Activated CD4-positive, alpha-beta memory T cell treated with anti-CD3 and anti-CD28 coated beads for 36 hours (primary cell): ENCODE results near the gene SMPD1. TPM values are rescaled to one million over a fixed set of nuclear protein-coding genes. Genes with fewer than 3 reads are reported as not detected.

Experiments used
- CTCF ChIA-PET: fragments of 350-600 bp; sonication (Branson Sonifier 250); formaldehyde crosslinking; loops from one replicate; lab custom pipeline; 2021; ENCODE audit warnings: antibody characterized with exemption, inconsistent platforms; lab: Charles Lee
- POLR2A ChIA-PET: fragments of 350-600 bp; sonication (Branson Sonifier 250); formaldehyde crosslinking; loops from one replicate; lab custom pipeline; 2021; ENCODE audit warnings: antibody characterized with exemption; lab: Charles Lee
- DNase-seq: peaks from one replicate; pipeline ENCODE4 v3.0.0-alpha.2; 2020
- H3K27ac Mint-ChIP-seq: one replicate; pipeline ENCODE4 v1.8.0; 2021; ENCODE audit warnings: mixed read lengths
- H3K27me3 Mint-ChIP-seq: one replicate; pipeline ENCODE4 v1.8.0; 2021; ENCODE audit warnings: mixed read lengths
- H3K36me3 Mint-ChIP-seq: one replicate; pipeline ENCODE4 v1.8.0; 2021; ENCODE audit warnings: mixed read lengths
- H3K4me1 Mint-ChIP-seq: one replicate; pipeline ENCODE4 v1.8.0; 2021; ENCODE audit warnings: low read depth, mixed read lengths
- H3K4me3 Mint-ChIP-seq: one replicate; pipeline ENCODE4 v1.8.0; 2021; ENCODE audit warnings: mild to moderate bottlenecking, mixed read lengths
- H3K9me3 Mint-ChIP-seq: one replicate; pipeline ENCODE4 v1.8.0; 2021; ENCODE audit warnings: mixed read lengths
- intact Hi-C: fragments of 100-400 bp; cut with micrococcal nuclease; formaldehyde crosslinking; loops from one replicate; pipeline ENCODE4 v1.15.1; 2023
- total RNA-seq, 2 experiments: library from RNA; stranded (reverse); gene quantifications; one replicate each; pipeline ENCODE4 v1.2.3, GENCODE V29; 2021

Gene SMPD1
- total RNA-seq, 2 experiments from 2014 or later = 23.4 to 23.8 TPM

GRCh38 chr11:6360183-6360582 is 30.1 kb upstream of the SMPD1 start:
- Mint-ChIP-seq H3K4me1 (peaks cover 20% of the 10 kb centered on the region), H3K4me3 (no peak overlapping the region), H3K27ac (no peak overlapping the region), H3K27me3 (no peaks in the 10 kb centered on the region), H3K9me3 (no peaks in the 10 kb centered on the region), H3K36me3 (no peaks in the 10 kb centered on the region)
- DNase-seq = no peak
- ChIA-PET POLR2A (no interaction called here), CTCF (interaction anchor here (1.0 to 5.1 kb wide), 5 partner anchors 17 to 676 kb away, joined by 3 to 121 read pairs (median 5); partner anchors contain the start of gene TRIM5)
- intact Hi-C loops = no loop called here

- Mint-ChIP-seq H3K27ac (no peak overlapping the region), H3K27me3 (no peaks in the 10 kb centered on the region), H3K9me3 (no peaks in the 10 kb centered on the region), H3K36me3 (no peaks in the 10 kb centered on the region), H3K4me1 (peaks cover 9% of the 10 kb centered on the region), H3K4me3 (no peak overlapping the region)
- POLR2A ChIA-PET = interaction anchor here (1.3 kb wide), 1 partner anchor 11 kb away, joined by 6 read pairs; no protein-coding TSS in a partner anchor
- CTCF ChIA-PET = interaction anchor here (0.7 to 5.1 kb wide), 58 partner anchors 9 to 1237 kb away, joined by 3 to 121 read pairs (median 6); partner anchors contain the start of genes APBB1, CAVIN3, CCKBR and CNGA4
- intact Hi-C loops = no loop called here
- no peak for DNase-seq
Observed at GRCh38 chr11:6362185-6362872, 27.9 kb upstream of the SMPD1 start.

- Mint-ChIP-seq H3K27ac (no peak overlapping the region), H3K27me3 (no peaks in the 10 kb centered on the region), H3K4me3 (no peak overlapping the region), H3K4me1 (peaks cover 3% of the 10 kb centered on the region), H3K9me3 (no peaks in the 10 kb centered on the region), H3K36me3 (no peaks in the 10 kb centered on the region)
- peak; percentile 85 for DNase-seq
- intact Hi-C loops = no loop called here
- ChIA-PET CTCF (interaction anchor here (0.5 to 5.1 kb wide), 64 partner anchors 9 to 1561 kb away, joined by 3 to 121 read pairs (median 6); partner anchors contain the start of genes APBB1, CAVIN3, CCKBR and CNGA4), POLR2A (interaction anchor here (1.3 kb wide), 1 partner anchor 12 kb away, joined by 6 read pairs; no protein-coding TSS in a partner anchor)
Observed at GRCh38 chr11:6362873-6363678, 27.2 kb upstream of the SMPD1 start.

- Mint-ChIP-seq H3K27ac (no peak overlapping the region), H3K36me3 (no peaks in the 10 kb centered on the region), H3K27me3 (no peaks in the 10 kb centered on the region), H3K4me3 (no peak overlapping the region), H3K9me3 (no peaks in the 10 kb centered on the region), H3K4me1 (no peaks in the 10 kb centered on the region)
- ChIA-PET CTCF (interaction anchor here (0.7 to 1.1 kb wide), 3 partner anchors 12 to 67 kb away, joined by 3 to 4 read pairs (median 3); no protein-coding TSS in a partner anchor), POLR2A (no interaction called here)
- DNase-seq = no peak
- intact Hi-C loops = no loop called here
Observed at GRCh38 chr11:6365659-6366058, 24.6 kb upstream of the SMPD1 start.

GRCh38 chr11:6371825-6372224 is 18.4 kb upstream of the SMPD1 start:
- Mint-ChIP-seq H3K27ac (no peak overlapping the region), H3K4me3 (no peak overlapping the region), H3K27me3 (no peaks in the 10 kb centered on the region), H3K36me3 (no peaks in the 10 kb centered on the region), H3K9me3 (no peaks in the 10 kb centered on the region), H3K4me1 (peaks cover 4% of the 10 kb centered on the region)
- no peak for DNase-seq
- POLR2A ChIA-PET = interaction anchor here (0.6 kb wide), 1 partner anchor 325 kb away, joined by 3 read pairs; no protein-coding TSS in a partner anchor
- CTCF ChIA-PET = interaction anchor here (1.9 to 18.1 kb wide), 2 partner anchors 9 to 74 kb away, joined by 12 to 661 read pairs; partner anchors contain the start of gene HPX
- intact Hi-C loops = no loop called here

GRCh38 chr11:6377902-6378639 is 12.2 kb upstream of the SMPD1 start:
- no peaks in the 10 kb centered on the region for H3K9me3 Mint-ChIP-seq
- H3K27me3 Mint-ChIP-seq = no peaks in the 10 kb centered on the region
- DNase-seq = no peak
- intact Hi-C loops = loop anchor here (2.0 to 5.0 kb wide), 2 partner anchors 304 to 379 kb away; partner anchors contain the start of gene MRPL17
- peaks cover 23% of the 10 kb centered on the region for H3K4me1 Mint-ChIP-seq
- peak overlapping the region; percentile 25 for H3K27ac Mint-ChIP-seq
- no peaks in the 10 kb centered on the region for H3K36me3 Mint-ChIP-seq
- H3K4me3 Mint-ChIP-seq = no peak overlapping the region
- POLR2A ChIA-PET = interaction anchor here (1.3 to 2.2 kb wide), 5 partner anchors 13 to 66 kb away, joined by 3 to 14 read pairs (median 5); partner anchors contain the start of genes APBB1, HPX and SMPD1
- CTCF ChIA-PET = interaction anchor here (0.9 to 18.1 kb wide), 37 partner anchors 12 to 379 kb away, joined by 3 to 661 read pairs (median 10); partner anchors contain the start of genes APBB1, ARFIP2, HPX and SMPD1

GRCh38 chr11:6378640-6378989 is 11.7 kb upstream of the SMPD1 start:
- Mint-ChIP-seq H3K9me3 (no peaks in the 10 kb centered on the region), H3K27me3 (no peaks in the 10 kb centered on the region), H3K4me3 (no peak overlapping the region), H3K27ac (peak overlapping the region; percentile 25), H3K4me1 (peaks cover 23% of the 10 kb centered on the region), H3K36me3 (no peaks in the 10 kb centered on the region)
- POLR2A ChIA-PET = interaction anchor here (1.0 to 2.2 kb wide), 7 partner anchors 12 to 94 kb away, joined by 3 to 14 read pairs (median 4); partner anchors contain the start of genes APBB1, HPX and SMPD1
- no peak for DNase-seq
- CTCF ChIA-PET = interaction anchor here (0.6 to 18.1 kb wide), 95 partner anchors 11 to 715 kb away, joined by 3 to 661 read pairs (median 5); partner anchors contain the start of genes APBB1, ARFIP2, CCKBR and HPX
- intact Hi-C loops = loop anchor here (2.0 to 5.0 kb wide), 2 partner anchors 304 to 378 kb away; partner anchors contain the start of gene MRPL17

- H3K4me3 Mint-ChIP-seq = no peak overlapping the region
- no peak for DNase-seq
- peaks cover 17% of the 10 kb centered on the region for H3K4me1 Mint-ChIP-seq
- no peaks in the 10 kb centered on the region for H3K9me3 Mint-ChIP-seq
- ChIA-PET POLR2A (interaction anchor here (1.1 kb wide), 1 partner anchor 120 kb away, joined by 3 read pairs; no protein-coding TSS in a partner anchor), CTCF (interaction anchor here (1.8 to 18.1 kb wide), 4 partner anchors 7 to 60 kb away, joined by 7 to 661 read pairs (median 36); partner anchors contain the start of gene HPX)
- H3K36me3 Mint-ChIP-seq = peaks cover 3% of the 10 kb centered on the region
- no peaks in the 10 kb centered on the region for H3K27me3 Mint-ChIP-seq
- intact Hi-C loops = no loop called here
- no peak overlapping the region for H3K27ac Mint-ChIP-seq
Observed at GRCh38 chr11:6385046-6385777, 5.1 kb upstream of the SMPD1 start.

- Mint-ChIP-seq H3K4me3 (no peak overlapping the region), H3K27ac (no peak overlapping the region), H3K9me3 (no peaks in the 10 kb centered on the region), H3K36me3 (peaks cover 8% of the 10 kb centered on the region), H3K27me3 (no peaks in the 10 kb centered on the region), H3K4me1 (peaks cover 37% of the 10 kb centered on the region)
- ChIA-PET CTCF (interaction anchor here (1.2 to 18.1 kb wide), 4 partner anchors 10 to 58 kb away, joined by 5 to 661 read pairs (median 38); partner anchors contain the start of gene HPX), POLR2A (interaction anchor here (0.8 to 3.3 kb wide), 3 partner anchors 13 to 56 kb away, joined by 4 to 51 read pairs (median 5); no protein-coding TSS in a partner anchor)
- intact Hi-C loops = loop anchor here (2.0 kb wide), 1 partner anchor 55 kb away; no protein-coding TSS in a partner anchor
- no peak for DNase-seq
Observed at GRCh38 chr11:6387811-6388599, 2.3 kb upstream of the SMPD1 start.
